Stomach (tissue), 19 donors: ENCODE data around the gene PCDH7. TPM values are rescaled to one million over a fixed set of nuclear protein-coding genes. Genes with fewer than 3 reads are reported as not detected.

ENCODE experiments used
- DNase-seq, 2 donors: peaks; one replicate each; pipeline versions ENCODE4 v3.0.0 to v3.0.0-alpha.2; 2013 to 2019
- H3K27ac ChIP-seq, 5 donors: fragments of 200-600 bp in 4 of 5; sonication (generic) in 4 of 5; one replicate each; pipeline ENCODE4 v1.5.1; 2013 to 2019; ENCODE audit warnings: mild to moderate bottlenecking in 1 of 5, moderate library complexity in 1 of 5
- H3K27me3 ChIP-seq, 3 donors: fragments of 200-600 bp; sonication (generic); one replicate each; pipeline ENCODE4 v1.5.1; 2017 to 2019; ENCODE audit warnings: mixed run types in 1 of 3
- H3K36me3 ChIP-seq, 4 donors: fragments of 200-600 bp; sonication (generic); 1 replicate in 3 of 4; 2 replicates in 1 of 4; pipeline ENCODE4 v1.5.1; 2016 to 2019
- H3K4me1 ChIP-seq, 4 donors: fragments of 200-600 bp; sonication (generic); one replicate each; pipeline ENCODE4 v1.5.1; 2016 to 2019
- H3K4me3 ChIP-seq, 4 donors: fragments of 200-600 bp; sonication (generic) in 3 of 4; one replicate each; pipeline ENCODE4 v1.5.1; 2016 to 2019; ENCODE audit warnings: mild to moderate bottlenecking in 1 of 4
- H3K9me3 ChIP-seq, 4 donors: fragments of 200-600 bp; sonication (generic); one replicate each; pipeline ENCODE4 v1.5.1; 2016 to 2019
- EP300 ChIP-seq: sonication (generic); formaldehyde crosslinking; IDR thresholded peaks from one replicate; pipeline ENCODE4 v1.6.1; 2017; ENCODE audit warnings: antibody characterized with exemption
- POLR2A ChIP-seq, 4 donors: fragments of 450-650 bp; IDR thresholded peaks; one replicate each; pipeline ENCODE4 v1.6.1; 2016; ENCODE audit warnings: antibody characterized with exemption in 4 of 4, control low read depth in 2 of 4, mild to moderate bottlenecking in 1 of 4, moderate library complexity in 1 of 4
- POLR2AphosphoS5 ChIP-seq, 3 donors: sonication (generic); formaldehyde crosslinking; IDR thresholded peaks; one replicate each; pipeline ENCODE4 v1.6.1; 2016; ENCODE audit warnings: antibody characterized with exemption in 3 of 3
- WGBS, 5 donors: extraction: QIAGEN DNeasy Blood & Tissue Kit in 3 of 5; methylation state at CpG; one replicate each; pipeline versions ENCODE4 v1.1.5 to v1.1.7; 2013 to 2018; 5-methylcytosine and 5-hydroxymethylcytosine counted together
- intact Hi-C: fragments of 100-400 bp; cut with DNase I; formaldehyde crosslinking; loops from one replicate; pipeline ENCODE4 v1.15.1; 2023; ENCODE audit warnings: low total_unique reads
- long read RNA-seq, 10 donors: transcript quantifications; one replicate each; lab custom pipeline, GENCODE V29; 2026
- polyA plus RNA-seq, 3 donors: library from polyadenylated mRNA; stranded (reverse); fragments of 200-250 nt; gene quantifications; one replicate each; pipeline ENCODE4 v1.2.3, GENCODE V29; 2013
- total RNA-seq, 5 donors: library from RNA; depleted of rRNA; stranded (reverse); fragments of >200 nt; gene quantifications; one replicate each; pipeline versions ENCODE4 v1.1.0 to v1.2.3, GENCODE V29; 2014 to 2016
- TF ChIP-seq, protein P1 (sequence below), 7 experiments: fragments of 450-650 bp in 4 of 7; fragments of 200-600 bp in 3 of 7; sonication (generic) in 3 of 7; IDR thresholded peaks; one replicate each; pipeline ENCODE4 v1.5.1; 2016 to 2019; ENCODE audit warnings: antibody characterized with exemption in 7 of 7, control low read depth in 2 of 7, mild to moderate bottlenecking in 1 of 7
- donor health status: healthy with polysubstance abuse.
- donor health status: Bipolar disorder and iron deficiency.
- donor health status: healthy.

The PCDH7 gene
- total RNA-seq (100 to 1,000 TPM in 1 of 5 donors, 10 to 100 TPM in 4; 38.8 to 130 (median 56.0) TPM), polyA plus RNA-seq (1 to 10 TPM; 2.3 to 9.1 (median 2.8) TPM)
- long read RNA-seq, donor 1, full-length matches to known transcripts, result 14 of 14 reads
- long read RNA-seq, donor 1, partial matches to known transcripts, result 0 of 14 reads
- long read RNA-seq, donor 1, other reads (novel, unspliced or antisense), result 0 of 14 reads
- long read RNA-seq, donor 2, full-length matches to known transcripts, result 9 of 9 reads
- long read RNA-seq, donor 2, partial matches to known transcripts, result 0 of 9 reads
- long read RNA-seq, donor 2, other reads (novel, unspliced or antisense), result 0 of 9 reads
- long read RNA-seq, donor 3, full-length matches to known transcripts, result 6 of 6 reads
- long read RNA-seq, donor 3, partial matches to known transcripts, result 0 of 6 reads
- long read RNA-seq, donor 3, other reads (novel, unspliced or antisense), result 0 of 6 reads
- long read RNA-seq, donor 4, full-length matches to known transcripts, result 3 of 3 reads
- long read RNA-seq, donor 4, partial matches to known transcripts, result 0 of 3 reads
- long read RNA-seq, donor 4, other reads (novel, unspliced or antisense), result 0 of 3 reads
- long read RNA-seq, donor 5, full-length matches to known transcripts, result 14 of 14 reads
- long read RNA-seq, donor 5, partial matches to known transcripts, result 0 of 14 reads
- long read RNA-seq, donor 5, other reads (novel, unspliced or antisense), result 0 of 14 reads
- long read RNA-seq, donor 6, result 0 reads
- long read RNA-seq, donor 7, full-length matches to known transcripts, result 26 of 34 reads
- long read RNA-seq, donor 7, partial matches to known transcripts, result 8 of 34 reads
- long read RNA-seq, donor 7, other reads (novel, unspliced or antisense), result 0 of 34 reads
- long read RNA-seq, donor 8, full-length matches to known transcripts, result 6 of 6 reads
- long read RNA-seq, donor 8, partial matches to known transcripts, result 0 of 6 reads
- long read RNA-seq, donor 8, other reads (novel, unspliced or antisense), result 0 of 6 reads
- long read RNA-seq, donor 9, full-length matches to known transcripts, result 15 of 23 reads
- long read RNA-seq, donor 9, partial matches to known transcripts, result 8 of 23 reads
- long read RNA-seq, donor 9, other reads (novel, unspliced or antisense), result 0 of 23 reads
- long read RNA-seq, donor 10, full-length matches to known transcripts, result 1 of 1 reads
- long read RNA-seq, donor 10, partial matches to known transcripts, result 0 of 1 reads
- long read RNA-seq, donor 10, other reads (novel, unspliced or antisense), result 0 of 1 reads

GRCh38 chr4:30720021-30720660, at the start of gene PCDH7:
Gene PCDH7 (plus strand): TSS chr4:30720369. CDS start chr4:30721423, 1,054 bp downstream.
- no peaks in the 10 kb centered on the region for H3K36me3 ChIP-seq
- TF ChIP-seq EP300, result no peak
- TF ChIP-seq POLR2AphosphoS5 (IDR thresholded peaks at IDR 0.05), result no peak
- no peak for TF ChIP-seq POLR2A (IDR thresholded peaks at IDR 0.05)
- TF ChIP-seq, protein P1, sequence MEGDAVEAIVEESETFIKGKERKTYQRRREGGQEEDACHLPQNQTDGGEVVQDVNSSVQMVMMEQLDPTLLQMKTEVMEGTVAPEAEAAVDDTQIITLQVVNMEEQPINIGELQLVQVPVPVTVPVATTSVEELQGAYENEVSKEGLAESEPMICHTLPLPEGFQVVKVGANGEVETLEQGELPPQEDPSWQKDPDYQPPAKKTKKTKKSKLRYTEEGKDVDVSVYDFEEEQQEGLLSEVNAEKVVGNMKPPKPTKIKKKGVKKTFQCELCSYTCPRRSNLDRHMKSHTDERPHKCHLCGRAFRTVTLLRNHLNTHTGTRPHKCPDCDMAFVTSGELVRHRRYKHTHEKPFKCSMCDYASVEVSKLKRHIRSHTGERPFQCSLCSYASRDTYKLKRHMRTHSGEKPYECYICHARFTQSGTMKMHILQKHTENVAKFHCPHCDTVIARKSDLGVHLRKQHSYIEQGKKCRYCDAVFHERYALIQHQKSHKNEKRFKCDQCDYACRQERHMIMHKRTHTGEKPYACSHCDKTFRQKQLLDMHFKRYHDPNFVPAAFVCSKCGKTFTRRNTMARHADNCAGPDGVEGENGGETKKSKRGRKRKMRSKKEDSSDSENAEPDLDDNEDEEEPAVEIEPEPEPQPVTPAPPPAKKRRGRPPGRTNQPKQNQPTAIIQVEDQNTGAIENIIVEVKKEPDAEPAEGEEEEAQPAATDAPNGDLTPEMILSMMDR (IDR thresholded peaks at IDR 0.05), result no peak
- H3K9me3 ChIP-seq, result no peaks in the 10 kb centered on the region
- H3K27me3 ChIP-seq, result peaks cover 0 to 74% (median 43%) of the 10 kb centered on the region in 3 donors
- WGBS, 5 donors, result 1 to 4% (median 1%) methylated on average over 31 to 44 of the region's 44 CpGs
- peak; percentile 37 to 85 for DNase-seq
- peaks cover 5 to 64% (median 53%) of the 10 kb centered on the region in 4 donors for H3K4me1 ChIP-seq
- peak within 1 kb of the TSS; percentile 60 to 77 (median 72) for H3K4me3 ChIP-seq
- intact Hi-C loops, result no loop called here
- peak within 1 kb of the TSS; percentile 77 to 85 (median 80) for H3K27ac ChIP-seq

GRCh38 chr4:30671926-30672448, 48.2 kb upstream of the PCDH7 start:
- intact Hi-C loops, result no loop called here
- no peak for DNase-seq
- Histone ChIP-seq H3K9me3 (peaks cover 0 to 4% (median under 1%) of the 10 kb centered on the region in 4 donors), H3K36me3 (no peaks in the 10 kb centered on the region), H3K4me3 (no peak overlapping the region), H3K27ac (no peak overlapping the region), H3K27me3 (no peaks in the 10 kb centered on the region), H3K4me1 (no peaks in the 10 kb centered on the region)
- WGBS, 5 donors, result 89 to 95% (median 93%) methylated on average over 3 of the region's 3 CpGs
- TF ChIP-seq POLR2AphosphoS5 (IDR thresholded peaks at IDR 0.05) (no peak), POLR2A (IDR thresholded peaks at IDR 0.05) (no peak), EP300 (no peak)
- TF ChIP-seq, protein P1 (IDR thresholded peaks at IDR 0.05), result no peak

GRCh38 chr4:30696191-30696590, 24.0 kb upstream of the PCDH7 start:
- no peak overlapping the region for H3K27ac ChIP-seq
- no peak overlapping the region for H3K4me3 ChIP-seq
- TF ChIP-seq POLR2A (IDR thresholded peaks at IDR 0.05) (no peak), POLR2AphosphoS5 (IDR thresholded peaks at IDR 0.05) (no peak), EP300 (no peak)
- TF ChIP-seq, protein P1 (IDR thresholded peaks at IDR 0.05), result no peak
- H3K36me3 ChIP-seq, result no peaks in the 10 kb centered on the region
- H3K4me1 ChIP-seq, result no peaks in the 10 kb centered on the region
- no peaks in the 10 kb centered on the region for H3K27me3 ChIP-seq
- intact Hi-C loops, result no loop called here
- no peaks in the 10 kb centered on the region for H3K9me3 ChIP-seq
- no peak for DNase-seq
